Neural progenitor cell (in vitro differentiated cells): ENCODE data around the gene LAMC1. TPM values are rescaled to one million over a fixed set of nuclear protein-coding genes. Genes with fewer than 3 reads are reported as not detected.

Source experiments
- DNase-seq: peaks from one replicate; pipeline ENCODE4 v3.0.0-alpha.2; 2016; ENCODE audit warnings: low spot score
- H2AFZ ChIP-seq: fragments of 200-600 bp; sonication (generic); replicated peaks from 2 replicates; pipeline ENCODE4 v1.6.1; 2016; ENCODE audit warnings: antibody characterized with exemption
- H3F3A ChIP-seq: fragments of 200-600 bp; sonication (generic); 2 replicates; pipeline ENCODE4 v1.6.1; 2016; ENCODE audit warnings: antibody characterized with exemption, low read depth
- H3K27ac ChIP-seq: fragments of 200-600 bp; sonication (generic); 2 replicates; pipeline ENCODE4 v1.5.1; 2016; ENCODE audit warnings: mild to moderate bottlenecking
- H3K27me3 ChIP-seq: fragments of 200-600 bp; sonication (generic); 2 replicates; pipeline ENCODE4 v1.6.1; 2016; ENCODE audit warnings: mild to moderate bottlenecking, moderate library complexity
- H3K36me3 ChIP-seq: fragments of 200-600 bp; sonication (generic); 2 replicates; pipeline ENCODE4 v1.5.1; 2016
- H3K4me1 ChIP-seq: fragments of 200-600 bp; sonication (generic); 2 replicates; pipeline ENCODE4 v1.6.1; 2016; ENCODE audit warnings: mixed run types
- H3K4me2 ChIP-seq: fragments of 200-600 bp; sonication (generic); 2 replicates; pipeline ENCODE4 v1.6.1; 2016
- H3K4me3 ChIP-seq: fragments of 200-600 bp; sonication (generic); 2 replicates; pipeline ENCODE4 v1.5.1; 2016
- H3K79me2 ChIP-seq: fragments of 200-600 bp; sonication (generic); 2 replicates; pipeline ENCODE4 v1.6.1; 2016; ENCODE audit warnings: low read depth
- H3K9ac ChIP-seq: fragments of 200-600 bp; sonication (generic); 2 replicates; pipeline ENCODE4 v1.6.1; 2016
- H3K9me3 ChIP-seq: fragments of 200-600 bp; sonication (generic); 2 replicates; pipeline ENCODE4 v1.5.1; 2016; ENCODE audit warnings: low read depth
- H4K20me1 ChIP-seq: fragments of 200-600 bp; sonication (generic); 2 replicates; pipeline ENCODE4 v1.6.1; 2016; ENCODE audit warnings: low read depth
- H3K27ac Mint-ChIP-seq: 3 replicates; pipeline ENCODE4 v1.8.0; 2021; ENCODE audit warnings: mixed read lengths
- H3K27me3 Mint-ChIP-seq: 2 replicates; pipeline ENCODE4 v1.8.0; 2022; ENCODE audit warnings: low read depth, mild to moderate bottlenecking, inconsistent platforms, moderate library complexity, mixed read lengths; ENCODE audit not compliant: insufficient read depth
- H3K36me3 Mint-ChIP-seq: 3 replicates; pipeline ENCODE4 v1.8.0; 2021; ENCODE audit warnings: mixed read lengths
- H3K4me1 Mint-ChIP-seq: 3 replicates; pipeline ENCODE4 v1.8.0; 2021; ENCODE audit warnings: mixed read lengths
- H3K4me3 Mint-ChIP-seq: 3 replicates; pipeline ENCODE4 v1.8.0; 2021; ENCODE audit warnings: mild to moderate bottlenecking, moderate library complexity, mixed read lengths
- H3K9me3 Mint-ChIP-seq: 3 replicates; pipeline ENCODE4 v1.8.0; 2020; ENCODE audit warnings: mixed read lengths
- EZH2 ChIP-seq: fragments of 200-600 bp; sonication (generic); IDR thresholded peaks from 2 replicates; pipeline ENCODE4 v1.6.1; 2017; ENCODE audit warnings: antibody characterized with exemption, mild to moderate bottlenecking, moderate library complexity
- EZH2phosphoT487 ChIP-seq: fragments of 200-600 bp; sonication (generic); IDR thresholded peaks from 2 replicates; pipeline ENCODE4 v1.6.1; 2017; ENCODE audit warnings: antibody characterized with exemption
- total RNA-seq: library from RNA; depleted of rRNA; stranded (reverse); fragments of >200 nt; gene quantifications from 2 replicates; pipeline ENCODE4 v1.2.3, GENCODE V29; 2015; ENCODE audit warnings: low replicate concordance
- TF ChIP-seq, protein P1 (sequence below): fragments of 200-600 bp; sonication (generic); IDR thresholded peaks from 2 replicates; pipeline ENCODE4 v1.5.1; 2017; ENCODE audit warnings: antibody characterized with exemption, mild to moderate bottlenecking

Gene LAMC1
- total RNA-seq, 1 donor from 2014 or later, result 90.2 TPM

DNA sequence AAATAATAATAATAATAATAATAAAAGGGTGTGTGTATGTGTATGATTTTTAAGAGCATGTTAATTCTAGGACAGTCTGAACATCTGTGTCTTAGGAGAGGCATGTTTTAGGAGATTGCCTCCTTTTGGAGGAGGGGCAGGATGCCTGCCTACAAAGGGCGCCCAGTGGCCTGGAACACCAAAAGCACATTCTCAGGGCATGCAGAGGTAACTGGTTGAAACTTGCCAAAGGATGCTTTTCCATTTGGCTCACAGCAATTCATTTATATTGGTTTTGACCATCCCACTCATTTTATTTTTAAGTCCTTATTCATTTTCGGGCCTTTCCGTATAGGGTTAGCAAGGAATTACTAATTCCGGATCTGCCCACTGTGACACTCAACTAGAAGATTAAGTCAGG, 141.7 kb downstream of the LAMC1 start:
- no peak overlapping the region for H3K4me3 ChIP-seq
- H3K27ac Mint-ChIP-seq, result peak overlapping the region; percentile 51
- H3F3A ChIP-seq, result no peaks in the 10 kb centered on the region
- DNase-seq, result peak; percentile 13
- no peaks in the 10 kb centered on the region for H3K27me3 ChIP-seq
- no peaks in the 10 kb centered on the region for H3K9me3 Mint-ChIP-seq
- H3K9ac ChIP-seq, result no peak overlapping the region
- no peaks in the 10 kb centered on the region for H3K27me3 Mint-ChIP-seq
- no peak overlapping the region for H2AFZ ChIP-seq
- H4K20me1 ChIP-seq, result no peaks in the 10 kb centered on the region
- TF ChIP-seq EZH2phosphoT487 (no peak), EZH2 (no peak)
- TF ChIP-seq, protein P1, sequence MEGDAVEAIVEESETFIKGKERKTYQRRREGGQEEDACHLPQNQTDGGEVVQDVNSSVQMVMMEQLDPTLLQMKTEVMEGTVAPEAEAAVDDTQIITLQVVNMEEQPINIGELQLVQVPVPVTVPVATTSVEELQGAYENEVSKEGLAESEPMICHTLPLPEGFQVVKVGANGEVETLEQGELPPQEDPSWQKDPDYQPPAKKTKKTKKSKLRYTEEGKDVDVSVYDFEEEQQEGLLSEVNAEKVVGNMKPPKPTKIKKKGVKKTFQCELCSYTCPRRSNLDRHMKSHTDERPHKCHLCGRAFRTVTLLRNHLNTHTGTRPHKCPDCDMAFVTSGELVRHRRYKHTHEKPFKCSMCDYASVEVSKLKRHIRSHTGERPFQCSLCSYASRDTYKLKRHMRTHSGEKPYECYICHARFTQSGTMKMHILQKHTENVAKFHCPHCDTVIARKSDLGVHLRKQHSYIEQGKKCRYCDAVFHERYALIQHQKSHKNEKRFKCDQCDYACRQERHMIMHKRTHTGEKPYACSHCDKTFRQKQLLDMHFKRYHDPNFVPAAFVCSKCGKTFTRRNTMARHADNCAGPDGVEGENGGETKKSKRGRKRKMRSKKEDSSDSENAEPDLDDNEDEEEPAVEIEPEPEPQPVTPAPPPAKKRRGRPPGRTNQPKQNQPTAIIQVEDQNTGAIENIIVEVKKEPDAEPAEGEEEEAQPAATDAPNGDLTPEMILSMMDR, result no peak
- peaks cover 23% of the 10 kb centered on the region for H3K4me1 Mint-ChIP-seq
- H3K79me2 ChIP-seq, result no peaks in the 10 kb centered on the region
- H3K36me3 Mint-ChIP-seq, result no peaks in the 10 kb centered on the region
- H3K4me2 ChIP-seq, result no peak overlapping the region
- no peak overlapping the region for H3K4me3 Mint-ChIP-seq
- no peaks in the 10 kb centered on the region for H3K9me3 ChIP-seq
- no peak overlapping the region for H3K27ac ChIP-seq
- peaks cover 11% of the 10 kb centered on the region for H3K4me1 ChIP-seq
- no peaks in the 10 kb centered on the region for H3K36me3 ChIP-seq

GRCh38 chr1:183165456-183165855, 142.2 kb downstream of the LAMC1 start:
- H3K27ac ChIP-seq, result no peak overlapping the region
- Mint-ChIP-seq H3K27me3 (no peaks in the 10 kb centered on the region), H3K36me3 (no peaks in the 10 kb centered on the region), H3K9me3 (no peaks in the 10 kb centered on the region), H3K27ac (peak overlapping the region; percentile 51), H3K4me1 (peaks cover 22% of the 10 kb centered on the region), H3K4me3 (no peak overlapping the region)
- no peak for DNase-seq
- no peaks in the 10 kb centered on the region for H3K79me2 ChIP-seq
- no peaks in the 10 kb centered on the region for H3K27me3 ChIP-seq
- H3K4me1 ChIP-seq, result peaks cover 11% of the 10 kb centered on the region
- H3K36me3 ChIP-seq, result no peaks in the 10 kb centered on the region
- H2AFZ ChIP-seq, result no peak overlapping the region
- no peak overlapping the region for H3K9ac ChIP-seq
- no peak overlapping the region for H3K4me3 ChIP-seq
- no peaks in the 10 kb centered on the region for H4K20me1 ChIP-seq
- TF ChIP-seq EZH2, result no peak
- TF ChIP-seq, protein P1, result no peak
- no peak for TF ChIP-seq EZH2phosphoT487
- H3F3A ChIP-seq, result no peaks in the 10 kb centered on the region
- no peaks in the 10 kb centered on the region for H3K9me3 ChIP-seq
- no peak overlapping the region for H3K4me2 ChIP-seq

DNA sequence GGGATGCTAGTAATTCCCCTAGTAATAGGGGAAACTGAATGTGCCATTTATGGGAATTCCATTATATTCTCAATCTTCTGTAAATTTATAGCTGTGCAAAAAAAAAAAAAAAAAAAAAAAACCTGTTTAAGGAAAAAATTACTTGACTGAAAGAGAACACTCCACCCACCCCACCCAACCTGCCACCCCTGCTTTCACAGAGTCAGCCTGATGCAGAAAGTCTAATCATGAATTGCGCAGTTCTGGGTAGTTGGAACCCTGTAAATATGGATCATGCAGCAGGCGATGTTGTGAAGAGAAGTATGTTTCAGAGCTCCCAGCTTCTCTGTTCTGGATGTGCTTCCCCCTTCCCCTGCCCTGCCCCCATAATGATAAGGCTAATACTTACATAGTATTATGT, 143.2 kb downstream of the LAMC1 start:
- H3K9me3 ChIP-seq, result no peaks in the 10 kb centered on the region
- no peaks in the 10 kb centered on the region for H3K79me2 ChIP-seq
- Mint-ChIP-seq H3K9me3 (no peaks in the 10 kb centered on the region), H3K27ac (no peak overlapping the region), H3K27me3 (no peaks in the 10 kb centered on the region), H3K4me1 (peaks cover 22% of the 10 kb centered on the region), H3K36me3 (no peaks in the 10 kb centered on the region), H3K4me3 (no peak overlapping the region)
- H2AFZ ChIP-seq, result no peak overlapping the region
- no peak overlapping the region for H3K4me3 ChIP-seq
- no peaks in the 10 kb centered on the region for H3F3A ChIP-seq
- H3K27ac ChIP-seq, result no peak overlapping the region
- DNase-seq, result no peak
- TF ChIP-seq, protein P1, result no peak
- TF ChIP-seq EZH2 (no peak), EZH2phosphoT487 (no peak)
- H3K27me3 ChIP-seq, result no peaks in the 10 kb centered on the region
- H4K20me1 ChIP-seq, result no peaks in the 10 kb centered on the region
- peaks cover 11% of the 10 kb centered on the region for H3K4me1 ChIP-seq
- H3K36me3 ChIP-seq, result no peaks in the 10 kb centered on the region
- no peak overlapping the region for H3K4me2 ChIP-seq
- H3K9ac ChIP-seq, result no peak overlapping the region
